ENCODE measurements around the gene MAP3K21. TPM values are rescaled to one million over a fixed set of nuclear protein-coding genes. Genes with fewer than 3 reads are reported as not detected.

MAP3K21 gene
- total and polyA plus RNA-seq, 9 of the 15 experiments (the other 6 are each of a cell fraction or from before 2014, with no cell fraction given) = 0.23 to 0.86 (median 0.49) TPM

GRCh38 chr1:233295237-233295974 lies 32.1 kb upstream of the MAP3K21 start, which contains the start of gene PCNX2:
PCNX2 (minus strand) TSS chr1:233295725; CDS start chr1:233295478, 247 bp downstream.
- Histone ChIP-seq H2AFZ (ENCODE audit: low read depth, low read length) (no peak within 1 kb of the TSS), H3K27ac (ENCODE audit: extremely low read depth, low read depth, low read length) (no peak within 1 kb of the TSS), H3K27me3 (ENCODE audit: control insufficient read depth in 2 of 2, insufficient read depth in 2 of 2, low read length in 2 of 2) (peaks cover 3 to 11% of the 10 kb centered on the region in 2 experiments; a peak in 3 of 5 replicates), H3K9me1 (ENCODE audit: control insufficient read depth, insufficient read depth, low read length) (no peaks in the 10 kb centered on the region), H3K4me1 (replicated peaks in 1 of 2; ENCODE audit: control insufficient read depth in 2 of 2, insufficient read depth in 2 of 2, low read length in 2 of 2) (peaks cover 0 to 6% of the 10 kb centered on the region in 2 experiments; a peak in 1 of 5 replicates), H3K36me3 (ENCODE audit: control insufficient read depth, insufficient read depth, low read length) (no peaks in the 10 kb centered on the region), H3K9me3 (replicated peaks; ENCODE audit: control insufficient read depth, insufficient read depth, low read depth, low read length) (no peaks in the 10 kb centered on the region), H3K4me2 (ENCODE audit: insufficient read depth, low read length) (peak within 1 kb of the TSS; percentile 41; the same call in 1 of the 2 replicates), H3K9ac (ENCODE audit: insufficient read depth in 1 of 2, low read depth in 2 of 2, low read length in 2 of 2) (0 out of 4 replicates have a peak within 1 kb of the TSS, but pooled peaks of 1 of the 2 experiments have one; percentile 55), H3K4me3 (peak within 1 kb of the TSS; percentile 26), H4K20me1 (replicated peaks; ENCODE audit: control insufficient read depth, insufficient read depth, low read length) (no peaks in the 10 kb centered on the region), H3K79me2 (ENCODE audit: control insufficient read depth, insufficient read depth, low read length) (no peaks in the 10 kb centered on the region)
- 4% methylated on average over 32 of the region's 54 CpGs for WGBS (ENCODE audit: insufficient coverage, low coverage, missing lambda C conversion rate)
- ATAC-seq (peak; percentile 86), DNase-seq (ENCODE audit: extremely low read depth in 1 of 4, low spot score in 3 of 4) (peak in 3 of 4 experiments; percentile 20 to 33 (median 22)), FAIRE-seq (no peak)
- POLR2A ChIA-PET = no interaction called here
- intact Hi-C loops (cut with micrococcal nuclease) (no loop called here), in situ Hi-C loops (cut with MboI) (no loop called here)
- TF ChIP-seq PRMT5 (CRISPR knock-in tag; IDR thresholded peaks at IDR 0.05) (no peak), ZBTB7A (IDR thresholded peaks at IDR 0.05; ENCODE audit: borderline replicate concordance, control insufficient read depth, low read depth, low read length) (no peak), CTBP1 (IDR thresholded peaks at IDR 0.05; ENCODE audit: borderline replicate concordance) (peak; percentile 62), NEUROD1 (IDR thresholded peaks at IDR 0.05; ENCODE audit: borderline replicate concordance, low read depth, low read length, partially characterized antibody) (no peak), HDAC2 (IDR thresholded peaks at IDR 0.05) (no peak)
- TF ChIP-seq, protein P1, sequence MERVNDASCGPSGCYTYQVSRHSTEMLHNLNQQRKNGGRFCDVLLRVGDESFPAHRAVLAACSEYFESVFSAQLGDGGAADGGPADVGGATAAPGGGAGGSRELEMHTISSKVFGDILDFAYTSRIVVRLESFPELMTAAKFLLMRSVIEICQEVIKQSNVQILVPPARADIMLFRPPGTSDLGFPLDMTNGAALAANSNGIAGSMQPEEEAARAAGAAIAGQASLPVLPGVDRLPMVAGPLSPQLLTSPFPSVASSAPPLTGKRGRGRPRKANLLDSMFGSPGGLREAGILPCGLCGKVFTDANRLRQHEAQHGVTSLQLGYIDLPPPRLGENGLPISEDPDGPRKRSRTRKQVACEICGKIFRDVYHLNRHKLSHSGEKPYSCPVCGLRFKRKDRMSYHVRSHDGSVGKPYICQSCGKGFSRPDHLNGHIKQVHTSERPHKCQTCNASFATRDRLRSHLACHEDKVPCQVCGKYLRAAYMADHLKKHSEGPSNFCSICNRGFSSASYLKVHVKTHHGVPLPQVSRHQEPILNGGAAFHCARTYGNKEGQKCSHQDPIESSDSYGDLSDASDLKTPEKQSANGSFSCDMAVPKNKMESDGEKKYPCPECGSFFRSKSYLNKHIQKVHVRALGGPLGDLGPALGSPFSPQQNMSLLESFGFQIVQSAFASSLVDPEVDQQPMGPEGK (CRISPR knock-in tag; IDR thresholded peaks at IDR 0.05; ENCODE audit: borderline replicate concordance) = no peak
- TF ChIP-seq, protein P2, sequence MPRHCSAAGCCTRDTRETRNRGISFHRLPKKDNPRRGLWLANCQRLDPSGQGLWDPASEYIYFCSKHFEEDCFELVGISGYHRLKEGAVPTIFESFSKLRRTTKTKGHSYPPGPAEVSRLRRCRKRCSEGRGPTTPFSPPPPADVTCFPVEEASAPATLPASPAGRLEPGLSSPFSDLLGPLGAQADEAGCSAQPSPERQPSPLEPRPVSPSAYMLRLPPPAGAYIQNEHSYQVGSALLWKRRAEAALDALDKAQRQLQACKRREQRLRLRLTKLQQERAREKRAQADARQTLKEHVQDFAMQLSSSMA (CRISPR knock-in tag; IDR thresholded peaks at IDR 0.05) = no peak
- TF ChIP-seq, protein P3, sequence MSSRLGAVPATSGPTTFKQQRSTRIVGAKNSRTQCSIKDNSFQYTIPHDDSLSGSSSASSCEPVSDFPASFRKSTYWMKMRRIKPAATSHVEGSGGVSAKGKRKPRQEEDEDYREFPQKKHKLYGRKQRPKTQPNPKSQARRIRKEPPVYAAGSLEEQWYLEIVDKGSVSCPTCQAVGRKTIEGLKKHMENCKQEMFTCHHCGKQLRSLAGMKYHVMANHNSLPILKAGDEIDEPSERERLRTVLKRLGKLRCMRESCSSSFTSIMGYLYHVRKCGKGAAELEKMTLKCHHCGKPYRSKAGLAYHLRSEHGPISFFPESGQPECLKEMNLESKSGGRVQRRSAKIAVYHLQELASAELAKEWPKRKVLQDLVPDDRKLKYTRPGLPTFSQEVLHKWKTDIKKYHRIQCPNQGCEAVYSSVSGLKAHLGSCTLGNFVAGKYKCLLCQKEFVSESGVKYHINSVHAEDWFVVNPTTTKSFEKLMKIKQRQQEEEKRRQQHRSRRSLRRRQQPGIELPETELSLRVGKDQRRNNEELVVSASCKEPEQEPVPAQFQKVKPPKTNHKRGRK (tag; IDR thresholded peaks at IDR 0.05) = peak; percentile 98
- TF ChIP-seq, protein P4, sequence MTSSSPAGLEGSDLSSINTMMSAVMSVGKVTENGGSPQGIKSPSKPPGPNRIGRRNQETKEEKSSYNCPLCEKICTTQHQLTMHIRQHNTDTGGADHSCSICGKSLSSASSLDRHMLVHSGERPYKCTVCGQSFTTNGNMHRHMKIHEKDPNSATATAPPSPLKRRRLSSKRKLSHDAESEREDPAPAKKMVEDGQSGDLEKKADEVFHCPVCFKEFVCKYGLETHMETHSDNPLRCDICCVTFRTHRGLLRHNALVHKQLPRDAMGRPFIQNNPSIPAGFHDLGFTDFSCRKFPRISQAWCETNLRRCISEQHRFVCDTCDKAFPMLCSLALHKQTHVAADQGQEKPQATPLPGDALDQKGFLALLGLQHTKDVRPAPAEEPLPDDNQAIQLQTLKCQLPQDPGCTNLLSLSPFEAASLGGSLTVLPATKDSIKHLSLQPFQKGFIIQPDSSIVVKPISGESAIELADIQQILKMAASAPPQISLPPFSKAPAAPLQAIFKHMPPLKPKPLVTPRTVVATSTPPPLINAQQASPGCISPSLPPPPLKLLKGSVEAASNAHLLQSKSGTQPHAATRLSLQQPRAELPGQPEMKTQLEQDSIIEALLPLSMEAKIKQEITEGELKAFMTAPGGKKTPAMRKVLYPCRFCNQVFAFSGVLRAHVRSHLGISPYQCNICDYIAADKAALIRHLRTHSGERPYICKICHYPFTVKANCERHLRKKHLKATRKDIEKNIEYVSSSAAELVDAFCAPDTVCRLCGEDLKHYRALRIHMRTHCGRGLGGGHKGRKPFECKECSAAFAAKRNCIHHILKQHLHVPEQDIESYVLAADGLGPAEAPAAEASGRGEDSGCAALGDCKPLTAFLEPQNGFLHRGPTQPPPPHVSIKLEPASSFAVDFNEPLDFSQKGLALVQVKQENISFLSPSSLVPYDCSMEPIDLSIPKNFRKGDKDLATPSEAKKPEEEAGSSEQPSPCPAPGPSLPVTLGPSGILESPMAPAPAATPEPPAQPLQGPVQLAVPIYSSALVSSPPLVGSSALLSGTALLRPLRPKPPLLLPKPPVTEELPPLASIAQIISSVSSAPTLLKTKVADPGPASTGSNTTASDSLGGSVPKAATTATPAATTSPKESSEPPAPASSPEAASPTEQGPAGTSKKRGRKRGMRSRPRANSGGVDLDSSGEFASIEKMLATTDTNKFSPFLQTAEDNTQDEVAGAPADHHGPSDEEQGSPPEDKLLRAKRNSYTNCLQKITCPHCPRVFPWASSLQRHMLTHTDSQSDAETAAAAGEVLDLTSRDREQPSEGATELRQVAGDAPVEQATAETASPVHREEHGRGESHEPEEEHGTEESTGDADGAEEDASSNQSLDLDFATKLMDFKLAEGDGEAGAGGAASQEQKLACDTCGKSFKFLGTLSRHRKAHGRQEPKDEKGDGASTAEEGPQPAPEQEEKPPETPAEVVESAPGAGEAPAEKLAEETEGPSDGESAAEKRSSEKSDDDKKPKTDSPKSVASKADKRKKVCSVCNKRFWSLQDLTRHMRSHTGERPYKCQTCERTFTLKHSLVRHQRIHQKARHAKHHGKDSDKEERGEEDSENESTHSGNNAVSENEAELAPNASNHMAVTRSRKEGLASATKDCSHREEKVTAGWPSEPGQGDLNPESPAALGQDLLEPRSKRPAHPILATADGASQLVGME (CRISPR knock-in tag; IDR thresholded peaks at IDR 0.05) = no peak
- BruUV-seq (replicated peaks) = no TSS peak
- CTCF ChIA-PET (ENCODE audit: low intra/inter-chr PET ratio) = interaction anchor here (0.5 kb wide), 1 partner anchor 816 kb away, joined by 3 read pairs; no protein-coding TSS in a partner anchor
